B cell (primary cell): Measurements from ENCODE around the gene CWC27. TPM values are rescaled to one million over a fixed set of nuclear protein-coding genes. Genes with fewer than 3 reads are reported as not detected.

Source experiments
- ATAC-seq: fragments of 200-7000 bp; cut with Tn5 transposase; one replicate; pipeline ENCODE4 v1.10.0; 2021; ENCODE audit warnings: low read depth, mild to moderate bottlenecking, moderate number of reproducible peaks, moderate library complexity
- CTCF ChIA-PET: fragments of 350-600 bp; sonication (Branson Sonifier 250); formaldehyde crosslinking; loops from one replicate; lab custom pipeline; 2021; ENCODE audit warnings: antibody characterized with exemption, inconsistent platforms; lab: Charles Lee
- POLR2A ChIA-PET: fragments of 350-600 bp; sonication (Branson Sonifier 250); formaldehyde crosslinking; loops from one replicate; lab custom pipeline; 2021; ENCODE audit warnings: antibody characterized with exemption; lab: Charles Lee
- DNase-seq: peaks from one replicate; pipeline ENCODE4 v3.0.0; 2013
- H2AFZ ChIP-seq: 2 replicates; pipeline ENCODE4 v1.6.1; 2012; ENCODE audit warnings: mild to moderate bottlenecking, low read depth, low read length; ENCODE audit not compliant: insufficient read depth, poor library complexity, severe bottlenecking
- H3K27ac ChIP-seq, 2 donors: 1 replicate in 1 of 2; 2 replicates in 1 of 2; pipeline ENCODE4 v1.5.1; 2012 to 2013; ENCODE audit warnings: low read length in 2 of 2, mild to moderate bottlenecking in 2 of 2, moderate library complexity in 1 of 2
- H3K27me3 ChIP-seq, 4 experiments: fragments of 200-600 bp in 1 of 4; sonication (generic) in 1 of 4; replicated peaks in 1 of 4; 1 replicate in 2 of 4; 2 replicates in 2 of 4; pipeline versions ENCODE4 v1.6.1 to v1.7.0; 2013 to 2016; ENCODE audit warnings: low read length in 3 of 4, mild to moderate bottlenecking in 2 of 4, mixed read lengths in 1 of 4, moderate library complexity in 1 of 4; ENCODE audit not compliant: insufficient read depth in 4 of 4, control insufficient read depth in 3 of 4; ENCODE audit errors: control extremely low read depth in 1 of 4
- H3K36me3 ChIP-seq, 2 experiments: replicated peaks in 1 of 2; 1 replicate in 1 of 2; 2 replicates in 1 of 2; pipeline versions ENCODE4 v1.6.1 to v1.7.1; 2013; ENCODE audit warnings: low read length in 1 of 2; ENCODE audit not compliant: insufficient read depth in 2 of 2, control insufficient read depth in 1 of 2; ENCODE audit errors: control extremely low read depth in 1 of 2, extremely low read depth in 1 of 2
- H3K4me1 ChIP-seq, 2 donors: fragments of 200-600 bp in 1 of 2; sonication (generic) in 1 of 2; 1 replicate in 1 of 2; 2 replicates in 1 of 2; pipeline versions ENCODE4 v1.5.1 to v1.6.1; 2013 to 2017; ENCODE audit warnings: low read length in 2 of 2; ENCODE audit not compliant: control insufficient read depth in 2 of 2, insufficient read depth in 2 of 2
- H3K4me2 ChIP-seq: replicated peaks from 2 replicates; pipeline ENCODE3; 2012; ENCODE audit warnings: mild to moderate bottlenecking, low read depth, low read length; ENCODE audit not compliant: poor library complexity, severe bottlenecking
- H3K4me3 ChIP-seq, 5 experiments: fragments of 200-600 bp in 1 of 5; sonication (generic) in 1 of 5; 1 replicate in 3 of 5; 2 replicates in 2 of 5; pipeline versions ENCODE4 v1.5.1 to v1.7.0; 2011 to 2016; ENCODE audit warnings: low read length in 4 of 5, mild to moderate bottlenecking in 4 of 5, low read depth in 2 of 5, control low read depth in 1 of 5, moderate library complexity in 1 of 5; ENCODE audit not compliant: insufficient read depth in 1 of 5; ENCODE audit errors: control extremely low read depth in 1 of 5, extremely low read depth in 1 of 5
- H3K79me2 ChIP-seq: fragments of 200-600 bp; sonication (generic); one replicate; pipeline ENCODE4 v1.6.0; 2016; ENCODE audit warnings: low read length; ENCODE audit not compliant: control insufficient read depth, insufficient read depth
- H3K9ac ChIP-seq: fragments of 200-600 bp; sonication (generic); 2 replicates; pipeline ENCODE4 v1.6.1; 2017; ENCODE audit warnings: mild to moderate bottlenecking, low read length, moderate library complexity
- H3K9me3 ChIP-seq, 3 donors: one replicate each; pipeline versions ENCODE4 v1.6.1 to v1.7.1; 2013; ENCODE audit warnings: low read length in 2 of 3; ENCODE audit not compliant: control insufficient read depth in 2 of 3, insufficient read depth in 1 of 3; ENCODE audit errors: control extremely low read depth in 1 of 3
- H4K20me1 ChIP-seq: 2 replicates; pipeline ENCODE4 v1.6.0; 2012; ENCODE audit warnings: mild to moderate bottlenecking, low read length; ENCODE audit not compliant: insufficient read depth, control insufficient read depth, poor library complexity, severe bottlenecking
- H3K27ac Mint-ChIP-seq: one replicate; pipeline ENCODE4 v1.8.0; 2021; ENCODE audit warnings: mixed read lengths
- H3K27me3 Mint-ChIP-seq: one replicate; pipeline ENCODE4 v1.8.0; 2021; ENCODE audit warnings: mixed read lengths
- H3K4me1 Mint-ChIP-seq: one replicate; pipeline ENCODE4 v1.8.0; 2021; ENCODE audit warnings: mixed read lengths
- H3K4me3 Mint-ChIP-seq: one replicate; pipeline ENCODE4 v1.8.0; 2021; ENCODE audit warnings: mixed read lengths
- H3K9me3 Mint-ChIP-seq: one replicate; pipeline ENCODE4 v1.8.0; 2022; ENCODE audit warnings: mixed read lengths; ENCODE audit not compliant: insufficient read depth
- EZH2 ChIP-seq: IDR thresholded peaks from 2 replicates; pipeline ENCODE4 v1.6.1; 2012; ENCODE audit warnings: borderline replicate concordance, low read depth, mild to moderate bottlenecking, moderate library complexity, low read length; ENCODE audit not compliant: insufficient read depth, poor library complexity, severe bottlenecking
- WGBS: methylation state at CpG from one replicate; pipeline ENCODE4 v1.1.5; 2013; ENCODE audit warnings: missing lambda C conversion rate; ENCODE audit not compliant: insufficient coverage; 5-methylcytosine and 5-hydroxymethylcytosine counted together
- intact Hi-C: fragments of 100-400 bp; cut with micrococcal nuclease; formaldehyde crosslinking; loops from one replicate; pipeline ENCODE4 v1.10.0; 2022
- polyA plus RNA-seq: library from polyadenylated mRNA; depleted of rRNA; stranded (reverse); fragments of >200 nt; gene quantifications from 2 replicates; pipeline ENCODE4 v1.2.3, GENCODE V29; 2012
- total RNA-seq, 2 donors: library from RNA; stranded (reverse); fragments of 120-200 nt in 1 of 2; gene quantifications; 1 replicate in 1 of 2; 2 replicates in 1 of 2; pipeline versions ENCODE4 v1.2.3 to v1.2.4, GENCODE V29; 2013 to 2022
- TF ChIP-seq, protein P1 (sequence below): fragments of 200-600 bp; IDR thresholded peaks from one replicate; pipeline ENCODE4 v1.8.0; 2022; ENCODE audit warnings: antibody characterized with exemption, mild to moderate bottlenecking

The CWC27 gene
- total and polyA plus RNA-seq, 2 donors (not counting 1 experiment from before 2014, with no cell fraction given): 6.6 to 30.5 TPM

DNA sequence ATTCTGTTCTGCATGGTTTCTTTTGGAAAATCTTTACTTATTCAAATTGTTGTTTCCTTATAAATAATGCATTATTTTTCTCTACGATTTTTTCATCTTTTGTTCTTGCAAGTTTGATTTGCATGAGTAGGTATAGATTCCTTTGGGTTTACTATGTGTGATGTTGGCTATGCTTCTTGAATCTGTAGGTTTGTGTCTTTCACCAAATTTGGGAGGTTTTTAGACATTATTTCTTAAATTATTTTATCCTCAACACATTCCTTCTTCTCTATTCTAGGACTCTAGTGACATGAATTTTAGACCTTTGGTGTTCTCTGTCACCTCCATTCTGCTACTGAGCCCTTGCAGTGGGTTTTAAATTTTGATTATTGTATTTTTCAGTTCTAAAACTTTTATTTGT lies 219.0 kb downstream of the CWC27 start:
- Mint-ChIP-seq H3K27me3 (no peaks in the 10 kb centered on the region), H3K4me3 (no peak overlapping the region), H3K4me1 (no peaks in the 10 kb centered on the region), H3K27ac (no peak overlapping the region), H3K9me3 (peaks cover 3% of the 10 kb centered on the region)
- no peaks in the 10 kb centered on the region for H3K4me1 ChIP-seq
- POLR2A ChIA-PET: no interaction called here
- no peak overlapping the region for H2AFZ ChIP-seq
- intact Hi-C loops: no loop called here
- no peak overlapping the region for H3K4me3 ChIP-seq
- no peaks in the 10 kb centered on the region for H3K79me2 ChIP-seq
- no peak overlapping the region for H3K4me2 ChIP-seq
- no peak overlapping the region for H3K9ac ChIP-seq
- ATAC-seq (no peak), DNase-seq (no peak)
- CTCF ChIA-PET: no interaction called here
- H4K20me1 ChIP-seq: no peaks in the 10 kb centered on the region
- H3K27me3 ChIP-seq: no peaks in the 10 kb centered on the region
- TF ChIP-seq EZH2: no peak
- TF ChIP-seq, protein P1, sequence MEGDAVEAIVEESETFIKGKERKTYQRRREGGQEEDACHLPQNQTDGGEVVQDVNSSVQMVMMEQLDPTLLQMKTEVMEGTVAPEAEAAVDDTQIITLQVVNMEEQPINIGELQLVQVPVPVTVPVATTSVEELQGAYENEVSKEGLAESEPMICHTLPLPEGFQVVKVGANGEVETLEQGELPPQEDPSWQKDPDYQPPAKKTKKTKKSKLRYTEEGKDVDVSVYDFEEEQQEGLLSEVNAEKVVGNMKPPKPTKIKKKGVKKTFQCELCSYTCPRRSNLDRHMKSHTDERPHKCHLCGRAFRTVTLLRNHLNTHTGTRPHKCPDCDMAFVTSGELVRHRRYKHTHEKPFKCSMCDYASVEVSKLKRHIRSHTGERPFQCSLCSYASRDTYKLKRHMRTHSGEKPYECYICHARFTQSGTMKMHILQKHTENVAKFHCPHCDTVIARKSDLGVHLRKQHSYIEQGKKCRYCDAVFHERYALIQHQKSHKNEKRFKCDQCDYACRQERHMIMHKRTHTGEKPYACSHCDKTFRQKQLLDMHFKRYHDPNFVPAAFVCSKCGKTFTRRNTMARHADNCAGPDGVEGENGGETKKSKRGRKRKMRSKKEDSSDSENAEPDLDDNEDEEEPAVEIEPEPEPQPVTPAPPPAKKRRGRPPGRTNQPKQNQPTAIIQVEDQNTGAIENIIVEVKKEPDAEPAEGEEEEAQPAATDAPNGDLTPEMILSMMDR: no peak
- peaks cover 0 to 2% of the 10 kb centered on the region in 2 experiments for H3K36me3 ChIP-seq
- no peaks in the 10 kb centered on the region for H3K9me3 ChIP-seq
- no peak overlapping the region for H3K27ac ChIP-seq
- WGBS: no CpG with 5 or more reads among the region's 1 CpG

DNA sequence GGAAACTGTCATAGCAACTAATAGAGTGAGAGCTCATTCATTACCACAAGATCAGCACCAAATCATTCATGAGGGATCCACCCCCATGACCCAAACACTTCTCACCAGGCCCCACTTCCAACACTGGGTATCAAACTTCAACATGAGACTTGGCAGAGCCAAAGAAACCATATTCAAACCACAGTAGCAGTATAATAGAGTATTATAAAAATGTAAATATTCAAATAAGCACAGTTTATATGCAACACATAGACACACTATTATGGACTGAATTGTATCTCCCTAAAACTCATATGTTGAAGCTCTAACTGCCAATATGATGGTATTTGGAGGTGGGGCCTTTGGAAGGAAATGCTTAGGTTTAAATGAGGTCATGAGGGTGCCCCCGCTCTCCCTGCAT lies 240.5 kb downstream of the CWC27 start:
- WGBS: no CpG with 5 or more reads among the region's 1 CpG
- ATAC-seq: no peak
- H3K4me1 ChIP-seq: no peaks in the 10 kb centered on the region

More for the DNA sequence above, 240.5 kb downstream of the CWC27 start:
- H3K4me2 ChIP-seq: no peak overlapping the region
- TF ChIP-seq, protein P1: no peak
- TF ChIP-seq EZH2: no peak
- no peaks in the 10 kb centered on the region for H4K20me1 ChIP-seq
- no peak overlapping the region for H3K9ac ChIP-seq
- Mint-ChIP-seq H3K4me1 (no peaks in the 10 kb centered on the region), H3K27me3 (no peaks in the 10 kb centered on the region), H3K4me3 (no peak overlapping the region), H3K9me3 (no peaks in the 10 kb centered on the region), H3K27ac (no peak overlapping the region)
- H3K27me3 ChIP-seq: no peaks in the 10 kb centered on the region
- H2AFZ ChIP-seq: no peak overlapping the region
- ChIA-PET POLR2A (no interaction called here), CTCF (no interaction called here)
- H3K4me3 ChIP-seq: no peak overlapping the region
- DNase-seq: no peak
- H3K9me3 ChIP-seq: peaks cover 0 to 1% (median 0%) of the 10 kb centered on the region in 3 donors
- no peaks in the 10 kb centered on the region for H3K36me3 ChIP-seq
- no peak overlapping the region for H3K27ac ChIP-seq
- intact Hi-C loops: no loop called here
- H3K79me2 ChIP-seq: no peaks in the 10 kb centered on the region
